Memory B cell (primary cell): Measurements from ENCODE around the gene TPPP2.

Experiments
- ATAC-seq: fragments of 150-1000 bp; cut with Tn5 transposase; 2 replicates; pipeline ENCODE4 v1.10.0; 2021; ENCODE audit warnings: low read depth, mild to moderate bottlenecking, moderate library complexity
- DNase-seq, 2 donors: peaks; one replicate each; pipeline ENCODE4 v3.0.0; 2022; ENCODE audit warnings: low spot score in 2 of 2
- H3K27ac Mint-ChIP-seq: one replicate; pipeline ENCODE4 v1.8.0; 2022; ENCODE audit warnings: mild to moderate bottlenecking, moderate library complexity, mixed read lengths
- H3K27me3 Mint-ChIP-seq: one replicate; pipeline ENCODE4 v1.8.0; 2022; ENCODE audit warnings: mixed read lengths
- H3K36me3 Mint-ChIP-seq: one replicate; pipeline ENCODE4 v1.8.0; 2022; ENCODE audit warnings: mild to moderate bottlenecking, mixed read lengths
- H3K4me1 Mint-ChIP-seq: one replicate; pipeline ENCODE4 v1.8.0; 2022; ENCODE audit warnings: mixed read lengths
- H3K4me3 Mint-ChIP-seq: one replicate; pipeline ENCODE4 v1.8.0; 2022; ENCODE audit warnings: mild to moderate bottlenecking, moderate library complexity, mixed read lengths
- H3K9me3 Mint-ChIP-seq: one replicate; pipeline ENCODE4 v1.8.0; 2022; ENCODE audit warnings: mixed read lengths

The TPPP2 gene

GRCh38 chr14:21068521-21069387, 38.7 kb downstream of the TPPP2 start:
- no peaks in the 10 kb centered on the region for H3K36me3 Mint-ChIP-seq
- no peak overlapping the region for H3K27ac Mint-ChIP-seq
- peak; percentile 44 to 47 for DNase-seq
- no peaks in the 10 kb centered on the region for H3K9me3 Mint-ChIP-seq
- H3K4me3 Mint-ChIP-seq, result peak overlapping the region; percentile 87
- H3K27me3 Mint-ChIP-seq, result peaks cover 25% of the 10 kb centered on the region
- peak; percentile 60 for ATAC-seq
- peaks cover 40% of the 10 kb centered on the region for H3K4me1 Mint-ChIP-seq

- ATAC-seq (no peak), DNase-seq (peak; percentile 20 to 36)
- H3K27me3 Mint-ChIP-seq, result peaks cover 25% of the 10 kb centered on the region
- no peaks in the 10 kb centered on the region for H3K36me3 Mint-ChIP-seq
- H3K27ac Mint-ChIP-seq, result peak overlapping the region; percentile 81
- peaks cover 40% of the 10 kb centered on the region for H3K4me1 Mint-ChIP-seq
- no peaks in the 10 kb centered on the region for H3K9me3 Mint-ChIP-seq
- peak overlapping the region; percentile 87 for H3K4me3 Mint-ChIP-seq
Measured at GRCh38 chr14:21069388-21070082, 39.5 kb downstream of the TPPP2 start.

GRCh38 chr14:21070083-21070609, 40.1 kb downstream of the TPPP2 start, which contains the start of gene ARHGEF40:
ARHGEF40 (plus strand) TSS chr14:21070304; CDS start chr14:21070397, 93 bp downstream.
- Mint-ChIP-seq H3K9me3 (no peaks in the 10 kb centered on the region), H3K27me3 (peaks cover 24% of the 10 kb centered on the region), H3K36me3 (no peaks in the 10 kb centered on the region), H3K4me1 (peaks cover 40% of the 10 kb centered on the region), H3K27ac (peak within 1 kb of the TSS; percentile 81), H3K4me3 (peak within 1 kb of the TSS; percentile 89)
- DNase-seq (no peak), ATAC-seq (peak; percentile 7)

GRCh38 chr14:21070610-21071224, 40.7 kb downstream of the TPPP2 start:
- Mint-ChIP-seq H3K27ac (peak overlapping the region; percentile 17), H3K4me3 (peak overlapping the region; percentile 89), H3K27me3 (peaks cover 22% of the 10 kb centered on the region), H3K36me3 (no peaks in the 10 kb centered on the region), H3K4me1 (peaks cover 40% of the 10 kb centered on the region), H3K9me3 (no peaks in the 10 kb centered on the region)
- ATAC-seq, result peak; percentile 28
- DNase-seq, result peak; percentile 11 to 27

GRCh38 chr14:21071225-21072030, 41.4 kb downstream of the TPPP2 start:
- ATAC-seq, result peak; percentile 57
- H3K27me3 Mint-ChIP-seq, result peaks cover 22% of the 10 kb centered on the region

GRCh38 chr14:21072031-21072473, 42.0 kb downstream of the TPPP2 start:
- Mint-ChIP-seq H3K9me3 (no peaks in the 10 kb centered on the region), H3K27me3 (peaks cover 22% of the 10 kb centered on the region), H3K4me1 (peaks cover 40% of the 10 kb centered on the region), H3K36me3 (no peaks in the 10 kb centered on the region), H3K4me3 (peak overlapping the region; percentile 89), H3K27ac (no peak overlapping the region)
- no peak for DNase-seq
- no peak for ATAC-seq

More at GRCh38 chr14:21071225-21072030, 41.4 kb downstream of the TPPP2 start:
- H3K9me3 Mint-ChIP-seq, result no peaks in the 10 kb centered on the region
- H3K4me3 Mint-ChIP-seq, result peak overlapping the region; percentile 89
- no peaks in the 10 kb centered on the region for H3K36me3 Mint-ChIP-seq
- H3K4me1 Mint-ChIP-seq, result peaks cover 40% of the 10 kb centered on the region
- peak; percentile 28 to 56 for DNase-seq
- peak overlapping the region; percentile 17 for H3K27ac Mint-ChIP-seq

GRCh38 chr14:21072781-21073339, 42.8 kb downstream of the TPPP2 start:
- no peak overlapping the region for H3K4me3 Mint-ChIP-seq
- H3K9me3 Mint-ChIP-seq, result no peaks in the 10 kb centered on the region
- no peak for DNase-seq
- peaks cover 40% of the 10 kb centered on the region for H3K4me1 Mint-ChIP-seq
- peaks cover 22% of the 10 kb centered on the region for H3K27me3 Mint-ChIP-seq
- ATAC-seq, result no peak
- no peaks in the 10 kb centered on the region for H3K36me3 Mint-ChIP-seq
- no peak overlapping the region for H3K27ac Mint-ChIP-seq

GRCh38 chr14:21073921-21074320, 43.9 kb downstream of the TPPP2 start:
- Mint-ChIP-seq H3K36me3 (no peaks in the 10 kb centered on the region), H3K27me3 (peaks cover 19% of the 10 kb centered on the region), H3K9me3 (no peaks in the 10 kb centered on the region), H3K4me3 (no peak overlapping the region), H3K4me1 (peaks cover 33% of the 10 kb centered on the region), H3K27ac (no peak overlapping the region)
- ATAC-seq (no peak), DNase-seq (no peak)

GRCh38 chr14:21074398-21075272, 44.6 kb downstream of the TPPP2 start:
- Mint-ChIP-seq H3K36me3 (no peaks in the 10 kb centered on the region), H3K27me3 (peaks cover 14% of the 10 kb centered on the region), H3K27ac (no peak overlapping the region), H3K9me3 (no peaks in the 10 kb centered on the region), H3K4me1 (peaks cover 26% of the 10 kb centered on the region), H3K4me3 (no peak overlapping the region)
- ATAC-seq, result no peak
- no peak for DNase-seq

GRCh38 chr14:21075719-21076437, 45.9 kb downstream of the TPPP2 start:
- H3K27ac Mint-ChIP-seq, result no peak overlapping the region
- peaks cover 15% of the 10 kb centered on the region for H3K27me3 Mint-ChIP-seq
- H3K4me1 Mint-ChIP-seq, result peaks cover 17% of the 10 kb centered on the region
- DNase-seq (no peak), ATAC-seq (no peak)
- H3K36me3 Mint-ChIP-seq, result no peaks in the 10 kb centered on the region
- no peaks in the 10 kb centered on the region for H3K9me3 Mint-ChIP-seq
- H3K4me3 Mint-ChIP-seq, result no peak overlapping the region

GRCh38 chr14:21077672-21078071, 47.7 kb downstream of the TPPP2 start:
- Mint-ChIP-seq H3K27me3 (peaks cover 21% of the 10 kb centered on the region), H3K36me3 (no peaks in the 10 kb centered on the region), H3K9me3 (no peaks in the 10 kb centered on the region), H3K4me1 (peaks cover 4% of the 10 kb centered on the region), H3K4me3 (no peak overlapping the region), H3K27ac (no peak overlapping the region)
- ATAC-seq (no peak), DNase-seq (no peak)

GRCh38 chr14:21078287-21078686, 48.3 kb downstream of the TPPP2 start:
- H3K36me3 Mint-ChIP-seq, result no peaks in the 10 kb centered on the region
- H3K27me3 Mint-ChIP-seq, result peaks cover 19% of the 10 kb centered on the region
- no peaks in the 10 kb centered on the region for H3K9me3 Mint-ChIP-seq
- H3K4me1 Mint-ChIP-seq, result peaks cover 2% of the 10 kb centered on the region
- ATAC-seq (no peak), DNase-seq (no peak)
- H3K27ac Mint-ChIP-seq, result no peak overlapping the region
- H3K4me3 Mint-ChIP-seq, result no peak overlapping the region
